IMR-90 (cell line): Measurements from ENCODE around the gene MAGEC3. TPM values are rescaled to one million over a fixed set of nuclear protein-coding genes. Genes with fewer than 3 reads are reported as not detected.

Source experiments
- ATAC-seq: fragments of 200-7000 bp; cut with Tn5 transposase; 2 replicates; pipeline ENCODE4 v1.9.1; 2020; ENCODE audit warnings: low read depth, mild to moderate bottlenecking, moderate library complexity
- BruUV-seq: library from RNA; stranded (reverse); fragments of 400-500 nt; replicated peaks from 2 replicates; lab custom pipeline; 2021; lab: Mats Ljungman, UMichigan
- CTCF ChIA-PET: fragments of 300-600 bp; formaldehyde crosslinking; extraction: SDS; loops from one replicate; lab custom pipeline; 2021; ENCODE audit warnings: antibody characterized with exemption; lab: Yijun Ruan, JAX
- POLR2A ChIA-PET: fragments of 300-600 bp; sonication (Branson Sonifier 250); formaldehyde crosslinking; loops from one replicate; lab custom pipeline; 2022; ENCODE audit warnings: antibody characterized with exemption; ENCODE audit not compliant: unreplicated experiment; lab: Charles Lee
- DNase-seq: peaks from one replicate; pipeline ENCODE4 v3.0.0; 2013
- H2AFZ ChIP-seq: replicated peaks from 2 replicates; pipeline ENCODE3; 2013; ENCODE audit warnings: low read length, mild to moderate bottlenecking; ENCODE audit not compliant: poor library complexity
- H2AK5ac ChIP-seq: 2 replicates; pipeline ENCODE4 v1.6.1; 2013; ENCODE audit warnings: low read depth, low read length, inconsistent platforms
- H2AK9ac ChIP-seq: replicated peaks from 2 replicates; pipeline ENCODE3; 2013; ENCODE audit warnings: mild to moderate bottlenecking, low read depth, low read length, moderate library complexity; ENCODE audit not compliant: poor library complexity
- H2BK120ac ChIP-seq: 2 replicates; pipeline ENCODE4 v1.6.1; 2013; ENCODE audit warnings: low read depth, low read length, inconsistent platforms
- H2BK15ac ChIP-seq: 3 replicates; pipeline ENCODE4 v1.6.1; 2013; ENCODE audit warnings: low read depth, low read length, inconsistent platforms
- H2BK20ac ChIP-seq: 2 replicates; pipeline ENCODE4 v1.6.1; 2013; ENCODE audit warnings: low read depth, mild to moderate bottlenecking, inconsistent platforms, low read length, moderate library complexity
- H2BK5ac ChIP-seq: 2 replicates; pipeline ENCODE4 v1.6.1; 2013; ENCODE audit warnings: mild to moderate bottlenecking, low read depth, low read length, inconsistent platforms; ENCODE audit not compliant: poor library complexity, severe bottlenecking
- H3K14ac ChIP-seq: replicated peaks from 2 replicates; pipeline ENCODE4 v1.6.1; 2013; ENCODE audit warnings: low read depth, low read length, inconsistent platforms
- H3K18ac ChIP-seq: 2 replicates; pipeline ENCODE4 v1.6.1; 2013; ENCODE audit warnings: low read depth, low read length, control low read depth
- H3K23ac ChIP-seq: 2 replicates; pipeline ENCODE4 v1.6.1; 2013; ENCODE audit warnings: low read depth, low read length, inconsistent platforms
- H3K27ac ChIP-seq: 2 replicates; pipeline ENCODE4 v1.5.1; 2013; ENCODE audit warnings: mild to moderate bottlenecking, control low read depth, low read length; ENCODE audit not compliant: insufficient read depth
- H3K27me3 ChIP-seq: 2 replicates; pipeline ENCODE4 v1.6.1; 2013; ENCODE audit warnings: low read length; ENCODE audit not compliant: control insufficient read depth, insufficient read depth
- H3K36me3 ChIP-seq: 2 replicates; pipeline ENCODE4 v1.6.1; 2013; ENCODE audit warnings: low read length, mixed read lengths; ENCODE audit not compliant: control insufficient read depth, insufficient read depth
- H3K4ac ChIP-seq: 2 replicates; pipeline ENCODE4 v1.6.1; 2013; ENCODE audit warnings: low read depth, low read length, inconsistent platforms
- H3K4me1 ChIP-seq: 2 replicates; pipeline ENCODE4 v1.6.1; 2013; ENCODE audit warnings: low read length, mixed read lengths; ENCODE audit not compliant: control insufficient read depth, insufficient read depth
- H3K4me2 ChIP-seq: 2 replicates; pipeline ENCODE4 v1.6.1; 2013; ENCODE audit warnings: low read depth, mild to moderate bottlenecking, control low read depth, low read length, moderate library complexity
- H3K4me3 ChIP-seq: 2 replicates; pipeline ENCODE4 v1.5.1; 2013; ENCODE audit warnings: low read depth, mild to moderate bottlenecking, control low read depth, low read length, moderate library complexity; ENCODE audit not compliant: insufficient read depth
- H3K56ac ChIP-seq: 2 replicates; pipeline ENCODE4 v1.6.1; 2013; ENCODE audit warnings: low read length, inconsistent platforms; ENCODE audit not compliant: insufficient read depth; ENCODE audit errors: extremely low read depth
- H3K79me1 ChIP-seq, 2 experiments: 2 replicates each; pipeline ENCODE4 v1.6.1; 2013; ENCODE audit warnings: low read length in 2 of 2, inconsistent platforms in 1 of 2, low read depth in 1 of 2
- H3K9ac ChIP-seq: 2 replicates; pipeline ENCODE4 v1.6.1; 2013; ENCODE audit warnings: low read depth, low read length, control low read depth
- H3K9me1 ChIP-seq: 2 replicates; pipeline ENCODE4 v1.6.1; 2013; ENCODE audit warnings: low read length, inconsistent platforms; ENCODE audit not compliant: insufficient read depth
- H3K9me3 ChIP-seq: 2 replicates; pipeline ENCODE4 v1.6.1; 2013; ENCODE audit warnings: low read length; ENCODE audit not compliant: control insufficient read depth, insufficient read depth
- H4K20me1 ChIP-seq: 2 replicates; pipeline ENCODE4 v1.6.1; 2013; ENCODE audit warnings: low read length, inconsistent platforms; ENCODE audit not compliant: insufficient read depth
- H4K5ac ChIP-seq: 2 replicates; pipeline ENCODE4 v1.6.1; 2013; ENCODE audit warnings: mild to moderate bottlenecking, low read depth, low read length, control low read depth
- H4K8ac ChIP-seq, 2 experiments: 2 replicates each; pipeline ENCODE4 v1.6.1; 2013; ENCODE audit warnings: low read depth in 2 of 2, low read length in 2 of 2, control low read depth in 1 of 2, inconsistent platforms in 1 of 2
- H4K91ac ChIP-seq: 2 replicates; pipeline ENCODE4 v1.6.1; 2013; ENCODE audit warnings: low read depth, low read length, inconsistent platforms; ENCODE audit not compliant: insufficient read depth
- MAFK ChIP-seq: IDR thresholded peaks from 2 replicates; pipeline ENCODE4 v1.6.1; 2012; ENCODE audit warnings: low read depth, low read length, improper control_type of control experiment
- RAD21 ChIP-seq: IDR thresholded peaks from 2 replicates; pipeline ENCODE4 v1.6.1; 2012; ENCODE audit warnings: low read length, improper control_type of control experiment
- WGBS, 2 experiments: methylation state at CpG; one replicate each; pipeline versions ENCODE4 v1.1.5 to v1.1.7; 2013; ENCODE audit warnings: missing lambda C conversion rate in 2 of 2; ENCODE audit not compliant: insufficient read length in 1 of 2; ENCODE audit errors: extremely low coverage in 2 of 2; 5-methylcytosine and 5-hydroxymethylcytosine counted together
- dilution Hi-C: fragments of 300-500 bp; cut with HindIII; formaldehyde crosslinking; loops from one replicate; pipeline ENCODE4 v1.14.3; 2018; ENCODE audit warnings: low sequenced_read_pairs; ENCODE audit not compliant: unreplicated experiment
- in situ Hi-C: fragments of 300-500 bp; cut with MboI; formaldehyde crosslinking; loops from 3 replicates; pipeline ENCODE4 v1.14.3; 2019; ENCODE audit warnings: low sequenced_read_pairs, inconsistent platforms, mixed read lengths
- intact Hi-C: fragments of 100-400 bp; cut with micrococcal nuclease; formaldehyde crosslinking; loops from 2 replicates; pipeline ENCODE4 v1.10.0; 2022
- polyA plus RNA-seq, 3 experiments: library from polyadenylated mRNA; depleted of rRNA; stranded (reverse); fragments of >200 nt; gene quantifications; 2 replicates each; pipeline ENCODE4 v1.2.3, GENCODE V29; 2012; ENCODE audit warnings: low replicate concordance in 1 of 3
- total RNA-seq: library from RNA; depleted of rRNA; stranded (reverse); fragments of >200 nt; gene quantifications from 2 replicates; pipeline ENCODE4 v1.2.3, GENCODE V29; 2012

Gene MAGEC3
- total and polyA plus RNA-seq, 2 of the 4 experiments (the other 2 are of a cell fraction): not detected

- Histone ChIP-seq H2AK5ac (no peak overlapping the region), H4K20me1 (no peaks in the 10 kb centered on the region), H3K9me1 (no peaks in the 10 kb centered on the region), H2AFZ (no peak overlapping the region), H3K36me3 (no peaks in the 10 kb centered on the region), H3K4me3 (no peak overlapping the region), H2BK120ac (no peak overlapping the region), H3K4me2 (no peak overlapping the region), H3K79me1 (no peaks in the 10 kb centered on the region), H2AK9ac (no peak overlapping the region), H3K27me3 (no peaks in the 10 kb centered on the region), H3K4me1 (no peaks in the 10 kb centered on the region), H3K9me3 (no peaks in the 10 kb centered on the region), H3K14ac (no peak overlapping the region), H4K91ac (no peak overlapping the region), H3K27ac (no peak overlapping the region), H3K18ac (no peak overlapping the region), H2BK15ac (no peak overlapping the region), H4K5ac (no peak overlapping the region), H3K23ac (no peak overlapping the region), H2BK20ac (no peak overlapping the region), H2BK5ac (no peak overlapping the region), H3K56ac (no peak overlapping the region), H3K4ac (no peak overlapping the region), H3K9ac (no peak overlapping the region), H4K8ac (no peak overlapping the region)
- DNase-seq: no peak
- intact Hi-C loops: no loop called here
- TF ChIP-seq RAD21 (no peak), MAFK (peak; percentile 81)
- in situ Hi-C loops: no loop called here
- WGBS, 2 experiments: no CpG with 5 or more reads among the region's 2 CpGs
- no TSS peak for BruUV-seq
- ATAC-seq: no peak
- ChIA-PET CTCF (no interaction called here), POLR2A (interaction anchor here (0.6 kb wide), 1 partner anchor 33 kb away, joined by 3 read pairs; no protein-coding TSS in a partner anchor)
- dilution Hi-C loops: no loop called here
Measured at GRCh38 chrX:141791856-141792255, 46.3 kb upstream of the MAGEC3 start.
